Retinal pigment epithelial cell (primary cell): ENCODE data around the gene BRDT.
"Not testable (repeated sequence)": the region's sequence is repeated elsewhere in the genome, so short reads cannot be mapped to it uniquely, and the experiment has no call there.

Experiments
- DNase-seq: peaks from one replicate; pipeline ENCODE4 v3.0.0-alpha.2; 2010; ENCODE audit warnings: low read depth
- H3K4me3 ChIP-seq: 2 replicates; pipeline ENCODE4 v1.5.1; 2011; ENCODE audit warnings: mild to moderate bottlenecking, low read length, control low read depth, moderate library complexity
- TF ChIP-seq, protein P1 (sequence below): conservative IDR thresholded peaks from 2 replicates; pipeline ENCODE4 v1.5.1; 2011; ENCODE audit warnings: low read depth, low read length, control low read depth, inconsistent platforms

BRDT gene

DNA sequence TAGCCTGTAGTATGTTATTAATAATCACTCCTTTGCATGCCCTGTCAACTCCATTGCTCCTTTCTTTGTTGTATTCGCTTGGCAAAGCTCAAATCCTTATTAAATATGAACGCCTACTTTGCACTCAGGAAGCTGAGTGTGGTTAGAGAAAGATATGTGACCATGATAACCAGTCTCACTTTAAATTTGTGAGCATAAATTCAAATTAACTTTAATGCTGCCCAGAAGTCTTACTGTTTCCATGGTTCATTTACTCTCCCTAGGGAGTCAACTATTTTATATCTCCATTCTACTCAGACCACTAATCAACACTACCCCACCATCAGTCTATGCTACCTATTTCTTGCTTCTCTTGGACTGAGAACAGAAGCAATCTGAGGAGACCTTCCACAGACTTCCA, 68.5 kb downstream of the BRDT start:
- TF ChIP-seq, protein P1, sequence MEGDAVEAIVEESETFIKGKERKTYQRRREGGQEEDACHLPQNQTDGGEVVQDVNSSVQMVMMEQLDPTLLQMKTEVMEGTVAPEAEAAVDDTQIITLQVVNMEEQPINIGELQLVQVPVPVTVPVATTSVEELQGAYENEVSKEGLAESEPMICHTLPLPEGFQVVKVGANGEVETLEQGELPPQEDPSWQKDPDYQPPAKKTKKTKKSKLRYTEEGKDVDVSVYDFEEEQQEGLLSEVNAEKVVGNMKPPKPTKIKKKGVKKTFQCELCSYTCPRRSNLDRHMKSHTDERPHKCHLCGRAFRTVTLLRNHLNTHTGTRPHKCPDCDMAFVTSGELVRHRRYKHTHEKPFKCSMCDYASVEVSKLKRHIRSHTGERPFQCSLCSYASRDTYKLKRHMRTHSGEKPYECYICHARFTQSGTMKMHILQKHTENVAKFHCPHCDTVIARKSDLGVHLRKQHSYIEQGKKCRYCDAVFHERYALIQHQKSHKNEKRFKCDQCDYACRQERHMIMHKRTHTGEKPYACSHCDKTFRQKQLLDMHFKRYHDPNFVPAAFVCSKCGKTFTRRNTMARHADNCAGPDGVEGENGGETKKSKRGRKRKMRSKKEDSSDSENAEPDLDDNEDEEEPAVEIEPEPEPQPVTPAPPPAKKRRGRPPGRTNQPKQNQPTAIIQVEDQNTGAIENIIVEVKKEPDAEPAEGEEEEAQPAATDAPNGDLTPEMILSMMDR, result no peak
- no peak overlapping the region for H3K4me3 ChIP-seq
- no peak for DNase-seq

DNA sequence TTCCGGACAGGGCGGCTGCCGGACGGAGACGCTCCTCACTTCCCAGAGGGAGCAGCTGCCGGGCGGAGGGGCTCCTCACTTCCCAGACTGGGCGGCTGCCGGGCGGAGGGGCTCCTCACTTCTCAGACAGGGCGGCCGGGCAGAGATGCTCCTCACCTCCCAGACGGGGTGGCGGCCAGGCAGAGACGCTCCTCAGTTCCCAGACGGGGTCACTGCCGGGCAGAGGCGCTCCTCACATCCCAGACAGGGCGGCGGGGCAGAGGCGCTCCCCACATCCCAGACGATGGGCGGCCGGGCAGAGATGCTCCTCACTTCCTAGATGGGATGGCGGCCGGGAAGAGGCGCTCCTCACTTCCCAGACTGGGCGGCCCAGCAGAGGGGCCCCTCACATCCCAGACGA, 76.8 kb downstream of the BRDT start:
- DNase-seq, H3K4me3 ChIP-seq: not testable (repeated sequence)

DNA sequence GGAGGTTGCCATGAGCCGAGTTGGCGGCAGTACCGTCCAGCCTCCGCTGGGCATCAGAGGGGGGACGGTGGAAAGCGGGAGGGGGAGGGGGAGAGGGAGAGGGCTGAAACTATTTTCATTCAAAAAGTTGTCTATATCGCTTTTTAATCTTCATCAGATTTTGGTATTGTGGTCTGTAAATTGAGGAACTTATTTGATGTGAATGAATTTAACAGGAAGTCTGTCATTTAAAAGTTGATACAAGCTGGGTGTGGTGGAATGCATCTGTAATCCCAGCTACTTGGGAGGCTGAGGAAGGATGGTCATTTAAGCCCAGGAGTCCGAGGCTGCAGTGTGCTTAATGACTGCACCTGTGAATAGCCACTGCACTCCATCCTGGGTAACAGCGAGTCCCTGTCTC, 77.6 kb downstream of the BRDT start:
- no peak overlapping the region for H3K4me3 ChIP-seq
- no peak for DNase-seq
- TF ChIP-seq, protein P1, result no peak

DNA sequence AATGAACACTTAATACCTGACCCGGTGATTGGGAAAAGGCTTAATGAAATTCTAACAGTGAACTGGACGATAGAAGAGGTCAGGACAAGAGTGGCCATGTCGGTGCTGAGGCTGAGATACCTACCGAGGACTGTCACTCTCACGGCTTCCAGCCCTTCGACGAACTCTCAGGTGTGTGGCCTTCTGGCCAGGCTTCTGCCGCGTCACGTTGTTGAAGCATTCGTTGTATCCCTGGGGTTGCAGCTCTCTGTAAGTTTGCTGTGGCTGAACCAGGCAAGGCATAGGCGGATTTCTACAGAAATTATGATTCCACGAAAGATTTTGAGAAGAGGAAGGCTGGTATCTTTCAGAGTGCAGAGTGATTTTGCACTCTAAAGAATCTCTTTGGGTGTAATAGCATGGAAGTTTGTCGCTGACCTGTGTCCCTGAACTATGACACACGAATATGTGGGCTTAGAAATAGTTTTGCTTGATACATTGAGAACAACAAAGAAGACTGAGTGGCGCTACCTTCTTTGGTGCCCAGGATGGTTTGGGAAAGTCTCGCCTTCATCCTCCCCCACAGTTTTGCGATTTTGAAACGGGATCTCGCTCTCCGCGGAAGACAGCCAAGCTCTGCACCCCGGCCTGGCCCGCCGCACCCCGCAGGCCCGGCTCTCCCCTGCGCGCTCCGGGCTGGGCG, 80.2 kb downstream of the BRDT start:
- H3K4me3 ChIP-seq, result peak overlapping the region; percentile 55
- TF ChIP-seq, protein P1, result no peak
- no peak for DNase-seq

DNA sequence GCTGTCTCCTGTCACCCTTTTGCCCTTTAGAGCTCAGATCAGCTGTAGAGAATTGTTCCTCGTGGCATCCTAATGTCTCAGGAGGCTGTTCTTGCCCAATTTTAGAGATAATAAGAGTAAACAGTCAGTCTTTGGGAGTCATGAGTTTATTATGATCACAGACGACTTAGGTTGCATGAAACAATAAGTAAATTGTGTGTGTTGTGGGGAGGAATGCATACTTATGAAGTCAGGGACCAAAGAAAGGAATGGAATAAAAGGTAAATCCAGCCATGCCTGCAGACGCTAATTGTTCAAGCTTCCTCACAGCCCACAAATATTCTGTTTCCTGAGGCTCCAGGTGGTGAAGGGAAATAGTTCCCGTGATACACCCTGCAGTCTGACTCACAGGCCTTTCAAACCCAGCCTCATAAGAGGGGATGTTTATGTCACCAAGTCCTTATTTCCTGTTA, 81.5 kb downstream of the BRDT start:
- TF ChIP-seq, protein P1, result no peak
- peak overlapping the region; percentile 58 for H3K4me3 ChIP-seq
- DNase-seq, result peak; percentile 61

DNA sequence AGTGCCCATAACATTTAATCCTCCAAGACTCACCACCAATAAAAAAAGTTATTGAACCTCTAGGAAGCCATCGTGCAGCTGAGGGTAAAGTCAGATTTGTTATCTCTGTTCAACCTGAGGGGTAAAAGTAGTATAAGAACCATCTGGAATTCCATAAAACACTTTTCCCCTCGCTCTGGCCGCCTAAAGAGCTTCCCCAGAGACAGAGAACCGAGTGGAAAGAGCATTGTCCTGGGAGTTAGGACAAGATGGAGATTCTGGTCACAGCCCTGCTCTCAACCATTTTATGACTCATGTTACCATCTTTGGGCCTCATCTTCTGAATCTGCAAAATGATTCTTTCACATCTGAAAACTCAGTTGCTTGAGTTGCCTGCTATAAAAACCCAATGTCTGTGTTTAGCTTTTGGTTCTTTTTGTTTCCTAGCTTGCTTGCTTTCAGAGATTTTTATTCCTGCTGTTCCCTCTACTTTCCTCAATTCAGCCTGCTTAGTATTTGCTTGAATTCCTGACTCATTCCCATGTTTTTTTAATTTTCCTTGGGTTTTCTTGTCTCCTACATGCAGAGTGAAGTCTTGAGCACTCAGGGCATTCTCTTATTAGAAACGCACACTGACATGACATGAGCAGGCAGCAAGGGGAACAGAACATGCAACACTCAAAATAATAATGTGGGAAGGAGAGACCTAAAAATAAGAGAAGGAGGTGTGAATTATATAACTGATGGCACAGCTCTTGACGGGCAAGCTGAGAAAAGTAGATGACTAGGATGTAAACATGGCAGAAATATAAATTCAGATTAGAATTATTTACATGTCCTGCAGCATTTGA, 82.3 kb downstream of the BRDT start:
- TF ChIP-seq, protein P1, result no peak
- no peak for DNase-seq
- no peak overlapping the region for H3K4me3 ChIP-seq

DNA sequence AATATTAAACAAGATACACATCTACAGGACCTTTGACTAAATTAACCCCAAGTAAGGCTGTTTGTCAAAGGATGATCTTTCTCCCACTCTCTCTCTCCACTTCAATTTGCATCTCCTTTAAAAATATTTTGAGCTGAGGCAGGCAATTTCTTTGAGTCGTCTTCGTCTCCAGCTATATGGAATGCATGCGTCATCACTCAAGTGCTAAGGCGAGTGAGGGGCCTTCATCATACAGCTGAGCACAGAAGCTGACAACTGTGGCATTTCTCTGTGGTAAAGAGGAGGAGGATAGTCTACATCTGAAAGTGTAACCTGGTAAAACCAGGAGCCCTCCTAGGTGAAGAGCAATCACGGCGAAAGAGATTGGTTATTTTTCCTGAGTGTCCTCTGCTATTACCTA, 88.2 kb downstream of the BRDT start:
- no peak for DNase-seq
- TF ChIP-seq, protein P1, result no peak

More for the DNA sequence above, 88.2 kb downstream of the BRDT start:
- H3K4me3 ChIP-seq, result no peak overlapping the region
